HEK293T (cell line): ENCODE data around the gene GZMB.

Source experiments
- ARNT ChIP-seq: fragments of 450-650 bp; IDR thresholded peaks from 2 replicates; pipeline ENCODE4 v1.6.1; 2017; ENCODE audit warnings: mild to moderate bottlenecking
- BHLHE40 ChIP-seq: fragments of 450-650 bp; IDR thresholded peaks from 2 replicates; pipeline ENCODE4 v1.6.1; 2016; ENCODE audit warnings: mild to moderate bottlenecking, moderate library complexity, borderline replicate concordance
- ELF4 ChIP-seq: fragments of 450-650 bp; IDR thresholded peaks from 2 replicates; pipeline ENCODE4 v1.6.1; 2017; ENCODE audit warnings: antibody characterized with exemption
- FOXM1 ChIP-seq: fragments of 450-650 bp; IDR thresholded peaks from 2 replicates; pipeline ENCODE4 v1.6.1; 2017; ENCODE audit warnings: mild to moderate bottlenecking, borderline replicate concordance
- HDGF ChIP-seq: fragments of 450-650 bp; IDR thresholded peaks from 2 replicates; pipeline ENCODE4 v1.6.1; 2017; ENCODE audit warnings: antibody characterized with exemption, borderline replicate concordance
- L3MBTL2 ChIP-seq: fragments of 450-650 bp; conservative IDR thresholded peaks from 2 replicates; pipeline ENCODE4 v1.6.1; 2016; ENCODE audit warnings: mild to moderate bottlenecking
- LEF1 ChIP-seq: fragments of 450-650 bp; IDR thresholded peaks from 2 replicates; pipeline ENCODE4 v1.6.1; 2017; ENCODE audit warnings: mild to moderate bottlenecking, borderline replicate concordance
- SP1 ChIP-seq: fragments of 450-650 bp; IDR thresholded peaks from 2 replicates; pipeline ENCODE4 v1.6.1; 2017
- TARDBP ChIP-seq: fragments of 450-650 bp; IDR thresholded peaks from 2 replicates; pipeline ENCODE4 v1.6.1; 2016
- ZNF384 ChIP-seq: fragments of 450-650 bp; IDR thresholded peaks from 2 replicates; pipeline ENCODE4 v1.6.1; 2016

DNA sequence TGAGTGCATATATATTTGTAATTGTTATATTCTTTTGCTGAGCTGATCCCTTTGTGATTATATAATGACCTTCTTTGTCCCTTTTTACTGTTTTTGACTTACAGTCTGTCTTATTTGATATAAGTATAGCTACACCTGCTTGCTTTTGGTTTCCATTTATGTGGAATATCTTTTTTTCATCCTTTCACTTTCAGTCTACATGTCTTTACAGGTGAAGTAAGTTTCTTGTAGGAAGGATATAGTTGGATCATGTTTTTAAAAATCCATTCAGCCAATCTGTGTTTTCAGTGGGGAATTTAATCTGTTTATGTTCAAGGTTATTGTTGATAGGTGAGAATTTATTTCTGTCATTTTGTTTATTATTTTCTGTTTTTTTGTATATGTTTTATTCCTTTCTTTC lies 36.6 kb downstream of the GZMB start:
- TF ChIP-seq FOXM1 (no peak), L3MBTL2 (no peak), SP1 (no peak), HDGF (no peak), BHLHE40 (no peak), ELF4 (no peak), ZNF384 (no peak), LEF1 (no peak), TARDBP (no peak), ARNT (no peak)
